ENCODE measurements around the gene INTS1.

DNA sequence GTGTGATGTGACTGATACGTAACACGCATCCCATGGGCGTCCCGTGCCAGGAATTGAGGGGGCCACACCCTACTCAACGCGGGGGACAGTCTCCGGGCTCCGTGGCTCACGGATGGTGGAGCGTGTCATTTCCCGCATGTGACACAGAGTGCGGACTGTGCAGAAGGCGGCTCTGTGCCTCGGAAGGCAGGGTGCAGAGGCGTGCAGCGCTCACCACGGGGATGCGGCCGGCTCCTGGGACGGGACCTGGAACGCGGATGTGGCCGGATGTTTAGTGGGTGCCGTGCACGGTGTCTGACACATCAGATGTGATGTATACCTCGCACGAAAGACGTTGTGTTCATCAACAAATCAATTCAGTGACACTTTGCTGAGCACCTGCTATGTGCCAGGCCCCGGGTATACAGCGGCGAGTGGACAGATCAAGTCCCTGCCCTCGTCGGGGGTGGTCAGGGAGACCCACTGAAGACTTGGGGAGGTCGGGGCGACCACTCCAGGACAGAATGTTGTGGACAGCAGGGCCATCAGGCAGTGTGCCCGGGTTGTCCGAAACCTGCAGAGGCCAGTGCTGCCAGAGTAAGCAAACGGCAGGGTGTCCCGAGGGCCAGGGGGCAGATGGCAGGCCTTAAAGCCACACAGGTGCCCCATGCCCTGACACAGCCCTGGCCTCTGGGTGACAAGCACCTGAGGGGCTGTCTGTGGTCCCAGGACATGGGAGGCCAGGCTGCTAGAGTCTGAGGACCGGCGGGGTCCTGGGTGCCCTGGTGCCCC lies 83.0 kb downstream of the INTS1 start:
- TF ChIP-seq, protein P1, sequence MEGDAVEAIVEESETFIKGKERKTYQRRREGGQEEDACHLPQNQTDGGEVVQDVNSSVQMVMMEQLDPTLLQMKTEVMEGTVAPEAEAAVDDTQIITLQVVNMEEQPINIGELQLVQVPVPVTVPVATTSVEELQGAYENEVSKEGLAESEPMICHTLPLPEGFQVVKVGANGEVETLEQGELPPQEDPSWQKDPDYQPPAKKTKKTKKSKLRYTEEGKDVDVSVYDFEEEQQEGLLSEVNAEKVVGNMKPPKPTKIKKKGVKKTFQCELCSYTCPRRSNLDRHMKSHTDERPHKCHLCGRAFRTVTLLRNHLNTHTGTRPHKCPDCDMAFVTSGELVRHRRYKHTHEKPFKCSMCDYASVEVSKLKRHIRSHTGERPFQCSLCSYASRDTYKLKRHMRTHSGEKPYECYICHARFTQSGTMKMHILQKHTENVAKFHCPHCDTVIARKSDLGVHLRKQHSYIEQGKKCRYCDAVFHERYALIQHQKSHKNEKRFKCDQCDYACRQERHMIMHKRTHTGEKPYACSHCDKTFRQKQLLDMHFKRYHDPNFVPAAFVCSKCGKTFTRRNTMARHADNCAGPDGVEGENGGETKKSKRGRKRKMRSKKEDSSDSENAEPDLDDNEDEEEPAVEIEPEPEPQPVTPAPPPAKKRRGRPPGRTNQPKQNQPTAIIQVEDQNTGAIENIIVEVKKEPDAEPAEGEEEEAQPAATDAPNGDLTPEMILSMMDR (IDR thresholded peaks at IDR 0.05 in 2 of 3, conservative IDR thresholded peaks at IDR 0.05 in 1 of 3; ENCODE audit: control insufficient read depth in 2 of 3, extremely low read depth in 1 of 3, insufficient read depth in 1 of 3, low read depth in 3 of 3, low read length in 3 of 3), result no peak
- TF ChIP-seq, protein P2, sequence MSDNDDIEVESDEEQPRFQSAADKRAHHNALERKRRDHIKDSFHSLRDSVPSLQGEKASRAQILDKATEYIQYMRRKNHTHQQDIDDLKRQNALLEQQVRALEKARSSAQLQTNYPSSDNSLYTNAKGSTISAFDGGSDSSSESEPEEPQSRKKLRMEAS (IDR thresholded peaks at IDR 0.05; ENCODE audit: low read depth, low read length), result no peak
- TF ChIP-seq GABPA (IDR thresholded peaks at IDR 0.05; ENCODE audit: low read depth), result no peak
- TF ChIP-seq SPI1 (IDR thresholded peaks at IDR 0.05; ENCODE audit: borderline replicate concordance, insufficient read depth, low read depth, low read length), result no peak
- TF ChIP-seq ZNF274 (IDR thresholded peaks at IDR 0.05; ENCODE audit: insufficient read depth, insufficient read length), result no peak
- TF ChIP-seq ZNF207 (IDR thresholded peaks at IDR 0.05; ENCODE audit: borderline replicate concordance), result no peak
- TF ChIP-seq RCOR1 (conservative IDR thresholded peaks at IDR 0.05; ENCODE audit: low read depth, low read length), result no peak
- TF ChIP-seq NRF1 (conservative IDR thresholded peaks at IDR 0.05; ENCODE audit: low read depth, low read length), result no peak
- no peak for TF ChIP-seq SMARCA5 (IDR thresholded peaks at IDR 0.05)
- TF ChIP-seq POLR2AphosphoS5 (IDR thresholded peaks at IDR 0.05; ENCODE audit: low read length), result no peak
- no peak for TF ChIP-seq POLR2A (IDR thresholded peaks at IDR 0.05; ENCODE audit: low read depth, low read length)
- TF ChIP-seq, protein P3, sequence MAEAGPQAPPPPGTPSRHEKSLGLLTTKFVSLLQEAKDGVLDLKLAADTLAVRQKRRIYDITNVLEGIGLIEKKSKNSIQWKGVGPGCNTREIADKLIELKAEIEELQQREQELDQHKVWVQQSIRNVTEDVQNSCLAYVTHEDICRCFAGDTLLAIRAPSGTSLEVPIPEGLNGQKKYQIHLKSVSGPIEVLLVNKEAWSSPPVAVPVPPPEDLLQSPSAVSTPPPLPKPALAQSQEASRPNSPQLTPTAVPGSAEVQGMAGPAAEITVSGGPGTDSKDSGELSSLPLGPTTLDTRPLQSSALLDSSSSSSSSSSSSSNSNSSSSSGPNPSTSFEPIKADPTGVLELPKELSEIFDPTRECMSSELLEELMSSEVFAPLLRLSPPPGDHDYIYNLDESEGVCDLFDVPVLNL (IDR thresholded peaks at IDR 0.05; ENCODE audit: low read depth, low read length), result no peak
- TF ChIP-seq, protein P4, sequence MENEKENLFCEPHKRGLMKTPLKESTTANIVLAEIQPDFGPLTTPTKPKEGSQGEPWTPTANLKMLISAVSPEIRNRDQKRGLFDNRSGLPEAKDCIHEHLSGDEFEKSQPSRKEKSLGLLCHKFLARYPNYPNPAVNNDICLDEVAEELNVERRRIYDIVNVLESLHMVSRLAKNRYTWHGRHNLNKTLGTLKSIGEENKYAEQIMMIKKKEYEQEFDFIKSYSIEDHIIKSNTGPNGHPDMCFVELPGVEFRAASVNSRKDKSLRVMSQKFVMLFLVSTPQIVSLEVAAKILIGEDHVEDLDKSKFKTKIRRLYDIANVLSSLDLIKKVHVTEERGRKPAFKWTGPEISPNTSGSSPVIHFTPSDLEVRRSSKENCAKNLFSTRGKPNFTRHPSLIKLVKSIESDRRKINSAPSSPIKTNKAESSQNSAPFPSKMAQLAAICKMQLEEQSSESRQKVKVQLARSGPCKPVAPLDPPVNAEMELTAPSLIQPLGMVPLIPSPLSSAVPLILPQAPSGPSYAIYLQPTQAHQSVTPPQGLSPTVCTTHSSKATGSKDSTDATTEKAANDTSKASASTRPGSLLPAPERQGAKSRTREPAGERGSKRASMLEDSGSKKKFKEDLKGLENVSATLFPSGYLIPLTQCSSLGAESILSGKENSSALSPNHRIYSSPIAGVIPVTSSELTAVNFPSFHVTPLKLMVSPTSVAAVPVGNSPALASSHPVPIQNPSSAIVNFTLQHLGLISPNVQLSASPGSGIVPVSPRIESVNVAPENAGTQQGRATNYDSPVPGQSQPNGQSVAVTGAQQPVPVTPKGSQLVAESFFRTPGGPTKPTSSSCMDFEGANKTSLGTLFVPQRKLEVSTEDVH (IDR thresholded peaks at IDR 0.05; ENCODE audit: low read depth, partially characterized antibody), result no peak

Data from GM12878 (cell line).